Measurements from ENCODE around the gene RHOJ.

Gene RHOJ

GRCh38 chr14:63209160-63209559 lies 4.9 kb downstream of the RHOJ start:
- DNase-seq: no peak

GRCh38 chr14:63210812-63211211 lies 6.6 kb downstream of the RHOJ start:
- DNase-seq: no peak

- DNase-seq: no peak
These were observed 8.0 kb downstream of the RHOJ start for GRCh38 chr14:63212209-63212608.

GRCh38 chr14:63212776-63213500 lies 8.7 kb downstream of the RHOJ start:
- no peak for DNase-seq

- peak; percentile 6 for DNase-seq
These were observed 10.4 kb downstream of the RHOJ start for GRCh38 chr14:63214417-63215196.

- DNase-seq: no peak
These were observed 16.3 kb downstream of the RHOJ start for GRCh38 chr14:63220526-63220925.

GRCh38 chr14:63223596-63223995 lies 19.4 kb downstream of the RHOJ start:
- DNase-seq: no peak

- peak; percentile 13 for DNase-seq
These were observed 20.0 kb downstream of the RHOJ start for GRCh38 chr14:63224196-63224595.

- no peak for DNase-seq
These were observed 24.0 kb downstream of the RHOJ start for GRCh38 chr14:63228217-63228616.

GRCh38 chr14:63229330-63230059 lies 25.3 kb downstream of the RHOJ start:
- no peak for DNase-seq

- DNase-seq: no peak
These were observed 27.5 kb downstream of the RHOJ start for GRCh38 chr14:63231766-63232165.

GRCh38 chr14:63237791-63238190 lies 33.5 kb downstream of the RHOJ start:
- DNase-seq: no peak

GRCh38 chr14:63240221-63240620 lies 36.0 kb downstream of the RHOJ start:
- DNase-seq: no peak

GRCh38 chr14:63241096-63241495 lies 36.9 kb downstream of the RHOJ start:
- no peak for DNase-seq

GRCh38 chr14:63243646-63244045 lies 39.4 kb downstream of the RHOJ start:
- no peak for DNase-seq

GRCh38 chr14:63245893-63246292 lies 41.6 kb downstream of the RHOJ start:
- no peak for DNase-seq

GRCh38 chr14:63248211-63248610 lies 44.0 kb downstream of the RHOJ start:
- DNase-seq: no peak

- DNase-seq: no peak
These were observed 44.8 kb downstream of the RHOJ start for GRCh38 chr14:63249092-63249491.

- no peak for DNase-seq
These were observed 53.1 kb downstream of the RHOJ start for GRCh38 chr14:63257299-63257698.

GRCh38 chr14:63262446-63262845 lies 58.2 kb downstream of the RHOJ start:
- DNase-seq: no peak

GRCh38 chr14:63266106-63266505 lies 61.9 kb downstream of the RHOJ start:
- no peak for DNase-seq

- DNase-seq: no peak
These were observed 62.9 kb downstream of the RHOJ start for GRCh38 chr14:63267171-63267570.

- no peak for DNase-seq
These were observed 64.5 kb downstream of the RHOJ start for GRCh38 chr14:63268771-63269170.
